ENCODE data around the gene ETHE1.

- TF ChIP-seq CTCF (IDR thresholded peaks at IDR 0.05) (no peak), POLR2AphosphoS5 (IDR thresholded peaks at IDR 0.05) (no peak)
These were observed 60.2 kb downstream of the ETHE1 start for GRCh38 chr19:43466793-43467192.
